Common myeloid progenitor, CD34-positive (primary cell): ENCODE results near the gene TRAF7.
"Not testable (repeated sequence)": the region's sequence is repeated elsewhere in the genome, so short reads cannot be mapped to it uniquely, and the experiment has no call there.

Source experiments
- CTCF ChIA-PET: fragments of 350-600 bp; sonication (Branson Sonifier 250); formaldehyde crosslinking; loops from one replicate; lab custom pipeline; 2021; ENCODE audit warnings: antibody characterized with exemption; lab: Charles Lee
- POLR2A ChIA-PET: fragments of 350-600 bp; sonication (Branson Sonifier 250); formaldehyde crosslinking; loops from one replicate; lab custom pipeline; 2021; ENCODE audit warnings: antibody characterized with exemption; lab: Charles Lee
- DNase-seq, 3 donors: peaks; one replicate each; pipeline versions ENCODE4 v3.0.0 to v3.0.0-alpha.2; 2013
- H3K27ac ChIP-seq, 2 experiments: 1 replicate in 1 of 2; 2 replicates in 1 of 2; pipeline ENCODE4 v1.7.0; 2013; ENCODE audit warnings: inconsistent platforms in 2 of 2, low read length in 2 of 2, mild to moderate bottlenecking in 2 of 2, low read depth in 1 of 2, moderate library complexity in 1 of 2; ENCODE audit not compliant: severe bottlenecking in 2 of 2, insufficient read depth in 1 of 2, poor library complexity in 1 of 2
- H3K27me3 ChIP-seq, 5 experiments: replicated peaks in 2 of 5; 1 replicate in 3 of 5; 2 replicates in 2 of 5; pipeline versions ENCODE4 v1.6.1 to v1.7.0; 2013; ENCODE audit warnings: low read length in 4 of 5, mild to moderate bottlenecking in 2 of 5, moderate library complexity in 2 of 5, inconsistent platforms in 1 of 5; ENCODE audit not compliant: insufficient read depth in 5 of 5, control insufficient read depth in 4 of 5
- H3K36me3 ChIP-seq, 4 experiments: 1 replicate in 2 of 4; 2 replicates in 2 of 4; pipeline versions ENCODE4 v1.6.1 to v1.7.0; 2013; ENCODE audit warnings: low read length in 3 of 4, control low read depth in 1 of 4, mild to moderate bottlenecking in 1 of 4; ENCODE audit not compliant: control insufficient read depth in 4 of 4, insufficient read depth in 4 of 4
- H3K4me1 ChIP-seq, 4 experiments: 1 replicate in 3 of 4; 2 replicates in 1 of 4; pipeline versions ENCODE4 v1.6.1 to v1.7.1; 2013; ENCODE audit warnings: low read length in 3 of 4, mild to moderate bottlenecking in 3 of 4, control low read depth in 1 of 4, inconsistent platforms in 1 of 4, moderate library complexity in 1 of 4; ENCODE audit not compliant: control insufficient read depth in 4 of 4, insufficient read depth in 4 of 4; ENCODE audit errors: control extremely low read depth in 1 of 4
- H3K4me3 ChIP-seq, 7 experiments: 1 replicate in 4 of 7; 2 replicates in 3 of 7; pipeline versions ENCODE4 v1.5.1 to v1.7.0; 2013; ENCODE audit warnings: mild to moderate bottlenecking in 7 of 7, low read length in 6 of 7, moderate library complexity in 6 of 7, inconsistent platforms in 2 of 7, low read depth in 2 of 7, control low read depth in 1 of 7; ENCODE audit not compliant: insufficient read depth in 4 of 7, control insufficient read depth in 1 of 7; ENCODE audit errors: extremely low read depth in 1 of 7
- H3K9me3 ChIP-seq, 5 experiments: 1 replicate in 4 of 5; 2 replicates in 1 of 5; pipeline versions ENCODE4 v1.6.1 to v1.7.1; 2013; ENCODE audit warnings: low read length in 4 of 5, mild to moderate bottlenecking in 2 of 5, inconsistent platforms in 1 of 5, low read depth in 1 of 5, moderate library complexity in 1 of 5; ENCODE audit not compliant: control insufficient read depth in 4 of 5, insufficient read depth in 2 of 5; ENCODE audit errors: control extremely low read depth in 1 of 5
- WGBS: methylation state at CpG from one replicate; pipeline ENCODE4 v1.1.5; 2013; ENCODE audit not compliant: insufficient coverage; 5-methylcytosine and 5-hydroxymethylcytosine counted together

The TRAF7 gene

DNA sequence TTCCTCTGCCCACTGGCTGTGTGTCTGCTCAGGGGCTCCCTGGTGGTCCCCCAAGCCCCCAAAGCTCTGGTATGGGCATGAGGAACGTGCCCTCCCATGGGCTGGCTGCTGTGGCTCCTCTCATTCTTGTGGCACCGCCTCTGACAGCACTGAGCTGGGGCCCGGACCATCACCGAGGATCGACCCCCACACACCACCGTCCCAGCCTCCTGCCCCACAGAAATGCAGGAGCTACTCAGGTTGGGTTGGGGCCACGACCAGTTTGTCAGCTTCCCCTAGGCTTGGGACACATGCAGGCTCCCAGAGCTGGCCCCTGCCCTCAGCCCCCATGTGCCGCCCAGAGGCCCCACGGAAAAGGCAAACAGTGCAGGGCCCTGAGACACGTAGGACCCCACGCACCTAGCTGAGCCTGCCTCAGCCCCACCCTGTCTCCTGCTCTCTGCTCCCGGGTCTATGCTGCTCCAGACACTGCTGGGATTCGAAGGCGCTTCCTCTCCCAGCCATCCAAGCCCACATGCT is 44.1 kb downstream of the TRAF7 start:
- H3K36me3 ChIP-seq: no peaks in the 10 kb centered on the region
- no peak overlapping the region for H3K4me3 ChIP-seq
- DNase-seq: no peak
- H3K4me1 ChIP-seq: peaks cover 0 to 18% (median 14%) of the 10 kb centered on the region in 4 experiments
- ChIA-PET CTCF (no interaction called here), POLR2A (no interaction called here)
- H3K9me3 ChIP-seq: no peaks in the 10 kb centered on the region
- 84% methylated on average over 7 of the region's 14 CpGs for WGBS
- H3K27ac ChIP-seq: no peak overlapping the region
- peaks cover 8 to 46% (median 26%) of the 10 kb centered on the region in 5 experiments for H3K27me3 ChIP-seq

DNA sequence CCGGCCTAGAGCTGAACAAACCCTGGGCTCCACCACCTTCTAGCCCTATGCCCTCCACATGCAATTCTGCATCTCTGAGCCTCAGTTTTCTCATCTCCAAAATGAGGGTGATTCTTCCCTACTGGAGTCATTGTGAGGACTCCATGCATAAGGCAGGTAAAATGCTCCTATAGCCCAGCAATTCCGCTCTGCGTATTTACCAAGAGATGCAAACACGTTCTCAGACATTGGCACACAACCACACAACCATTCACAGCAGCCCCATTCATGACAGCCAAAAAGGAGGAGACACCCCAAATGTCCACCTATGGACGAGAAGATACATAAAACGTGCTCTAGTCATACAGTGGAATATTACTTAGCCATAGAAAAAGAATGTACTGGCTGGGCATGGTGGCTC is 44.7 kb downstream of the TRAF7 start:
- CTCF ChIA-PET: no interaction called here

DNA sequence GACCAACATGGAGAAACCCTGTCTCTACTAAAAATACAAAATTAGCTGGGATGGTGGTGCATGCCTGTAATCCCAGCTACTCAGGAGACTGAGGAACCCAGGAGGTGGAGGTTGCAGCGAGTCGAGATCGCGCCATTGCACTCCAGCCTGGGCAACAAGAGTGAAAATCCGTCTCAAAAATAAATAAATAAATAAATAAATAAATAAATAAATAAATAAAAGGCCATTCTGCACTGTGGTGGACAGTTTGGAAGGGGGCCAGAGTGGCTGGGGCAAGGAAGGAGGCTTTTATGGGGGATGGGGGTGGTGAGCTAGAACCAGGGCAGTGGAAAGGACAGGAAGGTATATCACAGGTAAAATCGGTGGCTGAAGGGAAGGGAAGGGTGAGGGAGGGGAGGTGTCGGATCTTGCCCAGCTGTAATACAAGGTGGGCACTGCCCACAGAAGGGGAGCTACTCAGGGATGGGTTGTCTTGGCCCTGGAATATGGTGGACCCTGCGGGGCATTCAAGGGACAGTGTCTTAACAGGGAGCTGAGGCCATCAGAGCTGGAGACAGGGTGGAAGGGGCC is 47.6 kb downstream of the TRAF7 start:
- H3K4me3 ChIP-seq, DNase-seq, POLR2A ChIA-PET, H3K27ac ChIP-seq, H3K9me3 ChIP-seq: not testable (repeated sequence)
- 100% methylated on average over 3 of the region's 8 CpGs for WGBS
- Histone ChIP-seq H3K36me3 (peaks cover 6 to 16% (median 16%) of the 10 kb centered on the region in 4 experiments), H3K27me3 (peaks cover 0 to 15% (median 11%) of the 10 kb centered on the region in 5 experiments), H3K4me1 (peaks cover 0 to 21% (median 14%) of the 10 kb centered on the region in 4 experiments)
- CTCF ChIA-PET: interaction anchor here (0.9 to 1.8 kb wide), 3 partner anchors 9 to 192 kb away, joined by 3 to 6 read pairs (median 4); partner anchors contain the start of gene ECI1

More for the DNA sequence above, 44.7 kb downstream of the TRAF7 start:
- H3K27me3 ChIP-seq: peaks cover 8 to 39% (median 22%) of the 10 kb centered on the region in 5 experiments
- 90% methylated on average over 2 of the region's 6 CpGs for WGBS
- H3K27ac ChIP-seq: no peak overlapping the region
- peaks cover 0 to 16% (median 12%) of the 10 kb centered on the region in 4 experiments for H3K4me1 ChIP-seq
- no peaks in the 10 kb centered on the region for H3K9me3 ChIP-seq
- no peaks in the 10 kb centered on the region for H3K36me3 ChIP-seq
- POLR2A ChIA-PET: no interaction called here
- no peak for DNase-seq
- H3K4me3 ChIP-seq: no peak overlapping the region

DNA sequence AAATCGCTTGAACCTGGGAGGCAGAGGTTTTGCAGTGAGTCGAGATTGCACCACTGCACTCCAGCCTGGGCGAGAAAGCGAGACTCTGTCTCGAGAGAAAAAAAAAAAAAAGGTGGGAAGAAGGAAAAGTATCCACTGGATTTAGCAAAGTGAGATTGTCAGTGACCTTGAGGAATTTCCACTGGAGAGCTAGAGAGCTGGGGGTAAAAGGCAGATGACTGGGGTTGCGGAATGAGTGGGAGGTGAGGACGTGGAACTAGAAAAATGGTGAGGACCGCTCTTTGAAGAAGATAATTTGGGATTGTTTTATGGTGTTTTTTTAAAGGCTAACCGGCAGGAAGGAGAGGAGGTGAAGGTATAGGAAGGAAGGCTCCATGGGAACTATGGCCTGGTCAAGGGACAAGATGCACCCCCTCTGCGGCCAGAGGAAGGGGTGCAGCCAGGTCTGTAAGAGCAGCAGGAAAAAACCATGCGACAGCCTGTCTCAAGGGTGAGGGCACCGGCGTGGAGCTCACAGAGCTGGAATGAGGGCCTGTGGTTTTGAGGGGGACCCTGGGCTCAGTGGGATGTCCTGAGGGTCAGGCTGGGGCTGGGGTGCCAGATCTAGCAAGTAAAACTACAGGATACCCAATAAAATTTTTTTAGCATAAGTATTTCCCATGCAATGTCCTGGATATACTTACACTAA is 49.0 kb downstream of the TRAF7 start:
- H3K4me3 ChIP-seq: peak overlapping the region in 6 of 7 experiments; percentile 84 to 99 (median 92)
- H3K4me1 ChIP-seq: peaks cover 0 to 21% (median 14%) of the 10 kb centered on the region in 4 experiments
- H3K36me3 ChIP-seq: peaks cover 6 to 30% (median 26%) of the 10 kb centered on the region in 4 experiments
- DNase-seq: no peak
- ChIA-PET POLR2A (interaction anchor here (0.7 to 1.8 kb wide), 4 partner anchors 10 to 239 kb away, joined by 3 to 5 read pairs (median 3); partner anchors contain the start of genes PGP and TRAF7), CTCF (interaction anchor here (0.7 to 1.8 kb wide), 3 partner anchors 10 to 51 kb away, joined by 3 to 6 read pairs (median 3); no protein-coding TSS in a partner anchor)
- no peaks in the 10 kb centered on the region for H3K9me3 ChIP-seq
- H3K27ac ChIP-seq: peak overlapping the region; percentile 66 to 91
- H3K27me3 ChIP-seq: peaks cover 0 to 5% (median under 1%) of the 10 kb centered on the region in 5 experiments
- 93% methylated on average over 13 of the region's 13 CpGs for WGBS

- WGBS: 0% methylated on average over 73 of the region's 93 CpGs
- ChIA-PET POLR2A (interaction anchor here (0.7 to 1.8 kb wide), 3 partner anchors 9 to 240 kb away, joined by 3 to 5 read pairs (median 3); partner anchors contain the start of genes PGP and TRAF7), CTCF (interaction anchor here (1.7 kb wide), 1 partner anchor 50 kb away, joined by 4 read pairs; the partner anchor contains the start of gene TRAF7)
Observed at GRCh38 chr16:2205104-2205966, 49.8 kb downstream of the TRAF7 start, which contains the start of gene MLST8. TSS of gene MLST8 (plus strand) at chr16:2205454. CDS start at chr16:2206086, 632 bp downstream.

DNA sequence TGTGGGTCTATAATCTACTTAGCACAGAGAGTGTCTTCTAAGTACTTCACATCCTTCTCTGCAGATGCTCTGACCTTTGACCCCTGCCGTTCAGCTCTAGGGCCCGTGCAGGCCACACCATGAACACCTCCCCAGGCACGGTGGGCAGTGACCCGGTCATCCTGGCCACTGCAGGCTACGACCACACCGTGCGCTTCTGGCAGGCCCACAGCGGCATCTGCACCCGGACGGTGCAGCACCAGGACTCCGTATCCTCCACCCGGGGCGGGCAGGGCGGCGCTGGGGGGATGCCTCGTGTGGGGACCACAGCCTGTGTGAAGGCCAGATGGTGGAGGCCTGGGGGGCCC is 50.4 kb downstream of the TRAF7 start:
- ChIA-PET POLR2A (interaction anchor here (1.3 to 1.8 kb wide), 2 partner anchors 9 to 50 kb away, joined by 3 to 5 read pairs; partner anchors contain the start of genes PGP and TRAF7), CTCF (interaction anchor here (0.7 to 1.7 kb wide), 2 partner anchors 19 to 50 kb away, joined by 3 to 4 read pairs; partner anchors contain the start of gene TRAF7)
- Histone ChIP-seq H3K4me1 (peaks cover 0 to 21% (median 14%) of the 10 kb centered on the region in 4 experiments), H3K9me3 (no peaks in the 10 kb centered on the region), H3K36me3 (peaks cover 6 to 42% (median 32%) of the 10 kb centered on the region in 4 experiments), H3K27me3 (no peaks in the 10 kb centered on the region), H3K27ac (peak overlapping the region in 1 of 2 experiments; percentile 91), H3K4me3 (peak overlapping the region; percentile 79 to 99 (median 89))
- WGBS: 15% methylated on average over 8 of the region's 16 CpGs
- no peak for DNase-seq

More at GRCh38 chr16:2205104-2205966, 49.8 kb downstream of the TRAF7 start, which contains the start of gene MLST8:
- peak; percentile 91 to 95 (median 94) for DNase-seq
- Histone ChIP-seq H3K27me3 (peaks cover 0 to 2% (median 0%) of the 10 kb centered on the region in 5 experiments), H3K9me3 (no peaks in the 10 kb centered on the region), H3K27ac (peak within 1 kb of the TSS; percentile 66 to 91), H3K4me1 (peaks cover 0 to 21% (median 14%) of the 10 kb centered on the region in 4 experiments), H3K36me3 (peaks cover 6 to 37% (median 31%) of the 10 kb centered on the region in 4 experiments), H3K4me3 (peak within 1 kb of the TSS; percentile 79 to 99 (median 89))
